OCI-LY1 (cell line): ENCODE results near the gene COL5A2.

ENCODE experiments used
- EZH2 ChIP-seq: fragments of 200-600 bp; sonication (generic), shearing (Covaris generic); IDR thresholded peaks from 2 replicates; pipeline ENCODE4 v1.8.0; 2017; ENCODE audit warnings: borderline replicate concordance, mixed run types, mild to moderate bottlenecking, antibody characterized with exemption, low read length, moderate library complexity, mixed read lengths
- TF ChIP-seq, protein P1 (sequence below): fragments of 200-600 bp; sonication (generic), shearing (Covaris generic); IDR thresholded peaks from 2 replicates; pipeline ENCODE4 v1.5.1; 2017; ENCODE audit warnings: mild to moderate bottlenecking, antibody characterized with exemption, low read length, moderate library complexity, mixed read lengths

DNA sequence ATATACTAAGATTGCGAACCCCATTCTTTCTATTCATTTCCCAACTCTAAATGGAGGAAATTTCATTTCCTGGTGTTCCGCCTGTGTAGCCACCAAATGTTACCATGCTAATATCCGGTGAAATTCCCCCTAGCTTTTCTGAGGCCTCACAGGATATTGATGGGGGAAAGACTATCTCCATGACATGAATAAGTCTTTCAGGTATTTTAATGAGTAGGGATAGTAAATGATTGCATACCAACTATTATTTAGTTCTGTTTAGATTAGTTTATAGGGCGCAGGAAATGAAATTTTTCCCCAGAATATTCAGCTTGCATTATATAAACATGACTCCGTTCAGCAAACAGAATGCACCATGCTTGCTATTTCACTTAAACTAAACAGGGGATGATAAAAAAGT lies 55.4 kb downstream of the COL5A2 start:
- TF ChIP-seq, protein P1, sequence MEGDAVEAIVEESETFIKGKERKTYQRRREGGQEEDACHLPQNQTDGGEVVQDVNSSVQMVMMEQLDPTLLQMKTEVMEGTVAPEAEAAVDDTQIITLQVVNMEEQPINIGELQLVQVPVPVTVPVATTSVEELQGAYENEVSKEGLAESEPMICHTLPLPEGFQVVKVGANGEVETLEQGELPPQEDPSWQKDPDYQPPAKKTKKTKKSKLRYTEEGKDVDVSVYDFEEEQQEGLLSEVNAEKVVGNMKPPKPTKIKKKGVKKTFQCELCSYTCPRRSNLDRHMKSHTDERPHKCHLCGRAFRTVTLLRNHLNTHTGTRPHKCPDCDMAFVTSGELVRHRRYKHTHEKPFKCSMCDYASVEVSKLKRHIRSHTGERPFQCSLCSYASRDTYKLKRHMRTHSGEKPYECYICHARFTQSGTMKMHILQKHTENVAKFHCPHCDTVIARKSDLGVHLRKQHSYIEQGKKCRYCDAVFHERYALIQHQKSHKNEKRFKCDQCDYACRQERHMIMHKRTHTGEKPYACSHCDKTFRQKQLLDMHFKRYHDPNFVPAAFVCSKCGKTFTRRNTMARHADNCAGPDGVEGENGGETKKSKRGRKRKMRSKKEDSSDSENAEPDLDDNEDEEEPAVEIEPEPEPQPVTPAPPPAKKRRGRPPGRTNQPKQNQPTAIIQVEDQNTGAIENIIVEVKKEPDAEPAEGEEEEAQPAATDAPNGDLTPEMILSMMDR: no peak
- TF ChIP-seq EZH2: no peak
